A673 (cell line): ENCODE data around the gene TMEM163.

Experiments used
- EZH2 ChIP-seq: fragments of 200-600 bp; sonication (generic); IDR thresholded peaks from 2 replicates; pipeline ENCODE4 v1.6.1; 2017; ENCODE audit warnings: borderline replicate concordance, low read depth, mild to moderate bottlenecking, mixed read lengths, antibody characterized with exemption, low read length; ENCODE audit not compliant: poor library complexity, severe bottlenecking
- TF ChIP-seq, protein P1 (sequence below): fragments of 300-800, 200-600 bp; sonication (generic); conservative IDR thresholded peaks from 2 replicates; pipeline ENCODE4 v1.5.1; 2017; ENCODE audit warnings: low read depth, mild to moderate bottlenecking, antibody characterized with exemption, low read length, moderate library complexity, mixed read lengths

DNA sequence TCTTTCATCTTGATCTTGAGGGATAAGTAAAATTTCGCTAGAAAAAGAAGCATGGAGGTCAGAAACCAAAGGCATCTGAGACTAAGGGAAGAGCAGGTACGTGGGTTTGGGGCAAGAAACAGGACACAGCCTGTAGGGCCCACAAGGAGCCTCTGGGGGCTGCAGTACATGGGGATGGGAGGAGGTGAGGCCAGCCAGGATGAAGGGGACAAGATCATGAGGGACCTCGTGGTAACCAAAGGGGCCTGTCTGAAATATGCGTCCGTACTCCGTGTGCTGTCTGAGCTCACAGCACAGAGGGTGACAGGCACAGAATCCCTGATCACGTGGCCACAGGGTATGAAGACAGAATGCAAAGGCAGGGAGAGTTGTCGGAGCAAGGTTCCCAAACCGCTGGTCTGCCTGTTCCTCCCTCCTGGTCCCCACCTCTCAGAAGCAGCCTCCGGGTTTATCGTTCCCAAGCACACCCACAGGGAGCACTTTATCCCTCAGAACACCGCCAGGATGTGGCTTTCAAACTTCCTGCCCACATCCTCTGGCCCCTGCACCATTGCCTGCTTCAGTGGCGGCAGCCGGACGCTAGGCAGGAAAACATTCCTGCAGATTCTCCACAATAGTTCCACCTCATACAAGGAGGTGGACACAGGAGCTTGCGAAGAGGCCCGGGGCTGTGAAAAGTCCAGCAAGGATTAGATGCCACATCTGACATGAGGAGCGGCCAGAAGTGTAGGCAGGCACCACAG, 12.0 kb downstream of the TMEM163 start:
- TF ChIP-seq, protein P1, sequence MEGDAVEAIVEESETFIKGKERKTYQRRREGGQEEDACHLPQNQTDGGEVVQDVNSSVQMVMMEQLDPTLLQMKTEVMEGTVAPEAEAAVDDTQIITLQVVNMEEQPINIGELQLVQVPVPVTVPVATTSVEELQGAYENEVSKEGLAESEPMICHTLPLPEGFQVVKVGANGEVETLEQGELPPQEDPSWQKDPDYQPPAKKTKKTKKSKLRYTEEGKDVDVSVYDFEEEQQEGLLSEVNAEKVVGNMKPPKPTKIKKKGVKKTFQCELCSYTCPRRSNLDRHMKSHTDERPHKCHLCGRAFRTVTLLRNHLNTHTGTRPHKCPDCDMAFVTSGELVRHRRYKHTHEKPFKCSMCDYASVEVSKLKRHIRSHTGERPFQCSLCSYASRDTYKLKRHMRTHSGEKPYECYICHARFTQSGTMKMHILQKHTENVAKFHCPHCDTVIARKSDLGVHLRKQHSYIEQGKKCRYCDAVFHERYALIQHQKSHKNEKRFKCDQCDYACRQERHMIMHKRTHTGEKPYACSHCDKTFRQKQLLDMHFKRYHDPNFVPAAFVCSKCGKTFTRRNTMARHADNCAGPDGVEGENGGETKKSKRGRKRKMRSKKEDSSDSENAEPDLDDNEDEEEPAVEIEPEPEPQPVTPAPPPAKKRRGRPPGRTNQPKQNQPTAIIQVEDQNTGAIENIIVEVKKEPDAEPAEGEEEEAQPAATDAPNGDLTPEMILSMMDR = no peak
- TF ChIP-seq EZH2 = no peak
